Activated naive CD8-positive, alpha-beta T cell (primary cell): ENCODE results near the gene PCP4L1.
A peak's percentile ranks its signal among the peaks of the same experiment; 100 is the strongest.

ENCODE experiments used
- H3K27ac Mint-ChIP-seq: one replicate; pipeline ENCODE4 v1.8.0; 2021; ENCODE audit warnings: mixed read lengths
- H3K27me3 Mint-ChIP-seq: one replicate; pipeline ENCODE4 v1.8.0; 2021; ENCODE audit warnings: mixed read lengths
- H3K36me3 Mint-ChIP-seq: one replicate; pipeline ENCODE4 v1.8.0; 2021; ENCODE audit warnings: mixed read lengths
- H3K4me1 Mint-ChIP-seq: one replicate; pipeline ENCODE4 v1.8.0; 2021; ENCODE audit warnings: low read depth, mixed read lengths
- H3K4me3 Mint-ChIP-seq: one replicate; pipeline ENCODE4 v1.8.0; 2021; ENCODE audit warnings: mild to moderate bottlenecking, mixed read lengths
- H3K9me3 Mint-ChIP-seq: one replicate; pipeline ENCODE4 v1.8.0; 2021; ENCODE audit warnings: low read depth, mixed read lengths

PCP4L1 gene

GRCh38 chr1:161282991-161283390, 24.4 kb downstream of the PCP4L1 start:
- Mint-ChIP-seq H3K4me1 (no peaks in the 10 kb centered on the region), H3K27me3 (no peaks in the 10 kb centered on the region), H3K27ac (no peak overlapping the region), H3K36me3 (peaks cover 6% of the 10 kb centered on the region), H3K4me3 (no peak overlapping the region), H3K9me3 (no peaks in the 10 kb centered on the region)

DNA sequence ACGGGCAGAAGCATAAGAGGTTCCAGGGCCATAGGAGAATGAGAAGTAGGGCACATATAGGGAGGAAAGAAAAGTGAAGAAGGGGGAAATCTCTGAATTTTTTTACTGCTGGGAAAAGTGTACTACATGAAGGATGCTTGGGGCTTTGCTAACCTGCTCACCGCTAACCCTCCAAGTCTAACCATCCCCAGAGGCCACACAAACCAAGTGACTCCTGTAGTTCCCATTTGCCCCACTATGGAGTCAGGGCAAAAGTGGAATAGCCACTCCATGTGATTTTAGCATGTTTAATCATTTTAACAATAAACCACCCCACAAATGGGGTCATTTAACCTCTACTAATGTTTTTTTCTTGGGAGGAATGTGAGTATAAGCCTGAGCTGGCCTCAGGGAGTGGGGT, 26.6 kb downstream of the PCP4L1 start:
- Mint-ChIP-seq H3K4me1 (no peaks in the 10 kb centered on the region), H3K4me3 (no peak overlapping the region), H3K27ac (no peak overlapping the region)

DNA sequence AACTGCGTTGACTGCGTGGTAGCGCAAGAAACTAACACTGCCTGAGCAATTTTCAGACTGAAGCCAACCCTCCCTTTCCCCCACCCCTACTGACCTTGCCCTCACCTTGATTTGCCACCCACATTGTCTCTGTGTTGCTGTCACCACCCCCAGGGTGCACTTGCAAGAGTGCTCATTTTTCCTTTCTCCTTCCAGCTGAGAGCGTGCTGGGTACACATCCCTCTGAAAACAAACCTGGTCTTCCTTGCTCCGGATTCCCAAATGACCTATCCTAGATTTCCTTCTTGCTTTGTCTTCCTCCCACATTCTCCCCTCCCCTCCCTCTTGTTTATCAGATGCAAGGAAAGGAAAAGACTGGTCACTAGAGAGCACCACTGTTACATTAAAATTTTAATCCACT, 27.0 kb downstream of the PCP4L1 start:
- no peak overlapping the region for H3K27ac Mint-ChIP-seq
- no peaks in the 10 kb centered on the region for H3K36me3 Mint-ChIP-seq
- no peaks in the 10 kb centered on the region for H3K4me1 Mint-ChIP-seq
- H3K9me3 Mint-ChIP-seq, result no peaks in the 10 kb centered on the region
- no peaks in the 10 kb centered on the region for H3K27me3 Mint-ChIP-seq
- no peak overlapping the region for H3K4me3 Mint-ChIP-seq

More for the DNA sequence above, 26.6 kb downstream of the PCP4L1 start:
- Mint-ChIP-seq H3K36me3 (no peaks in the 10 kb centered on the region), H3K9me3 (no peaks in the 10 kb centered on the region), H3K27me3 (no peaks in the 10 kb centered on the region)

DNA sequence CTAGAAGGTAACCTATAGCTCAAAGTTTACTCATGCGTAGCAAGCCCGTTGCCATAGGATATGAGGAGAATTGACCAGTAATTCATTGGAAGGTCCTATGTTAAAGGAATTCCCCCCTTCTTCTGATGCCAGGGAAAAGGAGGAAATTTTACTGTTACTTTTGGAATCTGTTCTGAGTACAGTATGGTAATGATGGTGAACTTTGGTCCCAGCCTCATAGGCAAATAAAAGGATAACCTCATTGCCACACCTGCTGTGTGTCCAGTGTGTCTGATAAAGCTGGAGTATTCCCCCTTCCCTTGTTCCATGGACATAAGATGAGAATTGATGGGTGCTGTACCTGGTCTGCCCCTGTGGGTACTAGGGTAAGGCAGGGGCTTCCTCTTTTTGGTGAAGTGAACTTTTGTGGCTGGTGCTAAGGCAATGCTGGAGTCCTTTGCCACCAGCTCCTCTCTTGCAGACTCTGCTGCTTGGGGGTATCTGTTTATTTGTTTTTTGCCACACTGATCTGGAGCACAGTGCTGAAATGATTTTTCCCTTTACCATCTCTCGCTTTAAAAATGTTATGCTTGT, 29.0 kb downstream of the PCP4L1 start:
- Mint-ChIP-seq H3K27ac (no peak overlapping the region), H3K27me3 (no peaks in the 10 kb centered on the region), H3K36me3 (no peaks in the 10 kb centered on the region), H3K9me3 (no peaks in the 10 kb centered on the region), H3K4me1 (no peaks in the 10 kb centered on the region), H3K4me3 (no peak overlapping the region)

- H3K27me3 Mint-ChIP-seq, result no peaks in the 10 kb centered on the region
- no peaks in the 10 kb centered on the region for H3K36me3 Mint-ChIP-seq
- no peaks in the 10 kb centered on the region for H3K4me1 Mint-ChIP-seq
- H3K4me3 Mint-ChIP-seq, result no peak overlapping the region
- H3K9me3 Mint-ChIP-seq, result no peaks in the 10 kb centered on the region
- no peak overlapping the region for H3K27ac Mint-ChIP-seq
These were observed 32.2 kb downstream of the PCP4L1 start for GRCh38 chr1:161290779-161291178.

DNA sequence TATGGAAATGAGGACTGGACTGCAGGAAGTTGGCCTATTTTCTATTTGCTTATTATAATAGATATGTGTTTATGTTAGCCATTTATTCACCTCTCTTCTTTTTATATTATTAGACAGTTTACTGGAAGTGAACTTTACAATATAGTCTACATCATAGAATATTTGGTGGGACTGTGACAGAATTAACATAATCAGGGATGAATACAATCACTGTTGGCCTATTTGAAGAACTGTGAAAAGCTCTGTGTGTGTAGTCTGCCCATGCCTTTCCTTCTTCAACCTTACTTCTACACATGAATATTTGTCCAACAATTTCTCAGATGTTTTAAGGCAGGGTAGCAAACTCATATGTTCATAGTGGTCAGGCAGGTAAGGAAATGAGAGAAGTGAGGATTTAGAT, 38.9 kb downstream of the PCP4L1 start:
- no peaks in the 10 kb centered on the region for H3K27me3 Mint-ChIP-seq
- H3K27ac Mint-ChIP-seq, result no peak overlapping the region
- H3K4me1 Mint-ChIP-seq, result no peaks in the 10 kb centered on the region
- no peak overlapping the region for H3K4me3 Mint-ChIP-seq
- H3K9me3 Mint-ChIP-seq, result no peaks in the 10 kb centered on the region
- H3K36me3 Mint-ChIP-seq, result no peaks in the 10 kb centered on the region

DNA sequence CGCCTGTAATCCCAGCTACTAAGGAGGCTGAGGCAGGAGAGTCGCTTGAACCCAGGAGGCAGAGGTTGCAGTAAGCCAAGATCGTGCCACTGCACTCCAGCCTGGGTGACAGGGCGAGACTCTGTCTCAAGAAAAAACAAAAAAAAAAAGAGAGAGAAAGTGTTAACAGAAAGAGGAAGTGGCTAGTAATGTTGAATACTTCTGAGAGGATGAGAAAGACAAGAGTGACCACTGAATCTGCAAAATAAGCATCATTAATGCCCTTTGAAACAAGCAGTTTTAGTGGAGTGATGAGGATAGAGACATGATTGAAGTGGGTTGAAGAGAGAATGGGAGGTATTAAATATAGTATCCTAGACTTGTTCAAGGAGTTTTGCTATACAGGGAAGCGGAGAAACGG, 39.6 kb downstream of the PCP4L1 start:
- H3K4me1 Mint-ChIP-seq, result peaks cover 2% of the 10 kb centered on the region
- H3K9me3 Mint-ChIP-seq, result no peaks in the 10 kb centered on the region
- no peaks in the 10 kb centered on the region for H3K36me3 Mint-ChIP-seq
- no peak overlapping the region for H3K27ac Mint-ChIP-seq
- H3K4me3 Mint-ChIP-seq, result no peak overlapping the region
- no peaks in the 10 kb centered on the region for H3K27me3 Mint-ChIP-seq

DNA sequence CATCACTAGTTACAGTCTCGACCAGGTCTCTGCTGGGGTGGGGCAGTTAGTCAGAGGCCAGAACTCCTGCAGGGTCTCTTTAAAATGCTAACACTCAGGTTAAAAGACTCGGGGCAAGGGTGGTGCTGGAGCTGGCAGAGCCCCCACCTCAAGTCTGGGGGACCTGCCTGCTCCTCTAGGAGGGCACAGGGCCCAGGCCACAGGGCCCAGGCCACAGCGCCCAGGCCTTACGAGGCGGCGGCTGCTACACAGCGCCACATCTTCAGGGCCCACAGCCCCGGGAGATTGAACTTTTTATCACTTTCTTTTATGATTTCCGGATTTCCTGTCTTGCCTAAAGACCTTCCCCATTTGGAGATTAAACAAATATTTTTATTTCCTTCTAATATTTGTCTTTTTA, 40.8 kb downstream of the PCP4L1 start:
- Mint-ChIP-seq H3K36me3 (no peaks in the 10 kb centered on the region), H3K27me3 (no peaks in the 10 kb centered on the region), H3K4me3 (no peak overlapping the region), H3K9me3 (no peaks in the 10 kb centered on the region), H3K4me1 (peaks cover 14% of the 10 kb centered on the region), H3K27ac (peak overlapping the region; percentile 16)

DNA sequence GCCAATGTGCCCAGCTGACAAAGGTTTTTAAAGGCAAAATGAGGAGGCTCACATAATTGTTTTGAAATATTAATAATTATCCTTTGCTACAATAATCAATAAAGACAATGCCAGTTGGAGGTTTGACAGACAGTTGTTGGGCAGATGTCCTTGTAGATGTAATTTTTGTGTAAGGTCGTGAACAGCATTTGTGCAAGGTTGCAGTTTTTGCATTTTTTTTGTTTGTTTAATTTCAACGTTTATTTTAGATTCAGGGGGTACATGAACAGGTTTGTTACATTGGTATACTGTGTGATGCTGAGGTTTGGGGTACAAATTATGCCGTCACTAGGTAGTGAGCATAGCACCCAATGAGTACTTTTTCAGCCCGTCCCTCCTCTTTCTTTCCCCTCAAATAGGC, 41.9 kb downstream of the PCP4L1 start:
- no peaks in the 10 kb centered on the region for H3K36me3 Mint-ChIP-seq
- no peaks in the 10 kb centered on the region for H3K27me3 Mint-ChIP-seq
- peaks cover 25% of the 10 kb centered on the region for H3K4me1 Mint-ChIP-seq
- H3K27ac Mint-ChIP-seq, result no peak overlapping the region
- no peak overlapping the region for H3K4me3 Mint-ChIP-seq
- H3K9me3 Mint-ChIP-seq, result no peaks in the 10 kb centered on the region

DNA sequence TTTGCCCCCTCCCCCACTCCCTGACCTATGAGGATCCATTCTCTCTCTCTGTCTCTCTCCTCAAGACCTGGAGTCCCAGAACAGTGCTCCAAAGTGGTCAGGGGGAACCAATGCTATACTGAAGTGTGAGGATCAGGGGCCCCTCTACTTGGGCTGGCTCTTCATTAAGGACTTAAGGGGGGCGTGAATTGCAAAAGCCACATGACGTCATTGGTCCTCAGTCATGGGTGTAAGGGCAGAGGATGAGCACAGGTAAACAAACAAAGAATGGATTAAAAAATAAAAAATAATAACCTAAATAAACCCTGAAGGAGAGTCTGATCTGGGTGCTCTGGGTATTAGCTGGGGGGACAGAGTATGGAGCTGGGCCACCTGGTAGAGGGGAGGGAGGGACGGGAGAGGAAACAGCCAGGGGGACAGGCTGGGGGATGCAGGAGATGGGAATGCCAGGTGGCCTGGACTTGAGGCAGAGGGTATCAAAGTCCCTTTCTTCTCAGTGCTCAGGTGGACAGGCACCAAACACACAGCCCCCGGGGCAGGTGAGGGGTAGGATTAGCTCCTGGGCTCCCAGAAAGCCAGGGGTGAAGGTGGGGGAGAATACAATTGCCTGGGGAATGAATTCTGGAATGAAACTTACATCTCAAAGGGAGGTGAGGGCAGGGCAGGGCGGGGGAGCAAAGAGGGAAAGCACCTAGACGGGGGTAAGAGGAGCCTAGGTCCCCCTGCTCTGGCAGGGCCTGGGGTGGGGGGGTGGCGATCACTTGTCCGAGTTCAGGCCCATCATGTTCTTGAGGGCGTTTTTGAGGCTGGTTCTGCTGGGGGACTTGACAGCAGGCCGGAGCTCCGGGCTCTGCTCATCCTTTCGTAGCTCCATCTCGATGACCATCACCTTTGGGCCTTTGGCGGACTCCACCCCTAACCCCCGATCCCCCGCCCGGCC, 46.7 kb downstream of the PCP4L1 start:
- Mint-ChIP-seq H3K36me3 (no peaks in the 10 kb centered on the region), H3K9me3 (no peaks in the 10 kb centered on the region), H3K27me3 (no peaks in the 10 kb centered on the region), H3K27ac (peak overlapping the region; percentile 64), H3K4me1 (peaks cover 43% of the 10 kb centered on the region), H3K4me3 (peak overlapping the region; percentile 98)

- Mint-ChIP-seq H3K9me3 (no peaks in the 10 kb centered on the region), H3K4me3 (peak overlapping the region; percentile 98), H3K36me3 (no peaks in the 10 kb centered on the region), H3K27ac (peak overlapping the region; percentile 92), H3K27me3 (no peaks in the 10 kb centered on the region), H3K4me1 (peaks cover 43% of the 10 kb centered on the region)
These were observed 47.4 kb downstream of the PCP4L1 start for GRCh38 chr1:161305867-161306519.

GRCh38 chr1:161307230-161307768, 48.8 kb downstream of the PCP4L1 start:
- Mint-ChIP-seq H3K27me3 (no peaks in the 10 kb centered on the region), H3K27ac (peak overlapping the region; percentile 17), H3K4me3 (peak overlapping the region; percentile 30), H3K9me3 (no peaks in the 10 kb centered on the region), H3K4me1 (peaks cover 43% of the 10 kb centered on the region), H3K36me3 (no peaks in the 10 kb centered on the region)

- Mint-ChIP-seq H3K9me3 (no peaks in the 10 kb centered on the region), H3K4me1 (peaks cover 42% of the 10 kb centered on the region), H3K27me3 (no peaks in the 10 kb centered on the region), H3K36me3 (no peaks in the 10 kb centered on the region), H3K27ac (no peak overlapping the region), H3K4me3 (no peak overlapping the region)
These were observed 49.5 kb downstream of the PCP4L1 start for GRCh38 chr1:161307892-161308638.

DNA sequence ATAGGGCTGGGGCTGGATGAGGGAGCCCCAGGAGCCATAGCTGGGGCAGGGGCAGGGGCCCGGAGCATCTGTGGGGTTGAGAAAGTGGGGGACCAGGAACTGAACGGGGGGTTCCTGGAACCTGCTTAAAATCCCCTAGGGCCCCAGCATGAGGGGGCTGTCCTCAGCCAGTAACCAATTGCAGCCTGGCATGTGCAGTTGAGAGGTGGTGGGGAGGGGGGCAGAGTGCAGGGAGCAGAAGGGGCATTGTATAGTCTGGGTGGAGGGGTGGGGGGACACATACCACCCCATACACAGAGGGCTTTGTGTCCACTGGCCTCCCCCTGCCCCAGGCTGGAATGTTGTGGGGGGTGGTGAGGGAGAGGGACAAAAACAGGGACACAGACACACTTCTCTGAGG, 51.3 kb downstream of the PCP4L1 start, which contains the start of gene MPZ:
Gene MPZ, minus strand, starts transcription at position 101 of the 400 bp plus-strand sequence. Its CDS starts 63 bp downstream, at position 38.
- Mint-ChIP-seq H3K27me3 (no peaks in the 10 kb centered on the region), H3K4me1 (peaks cover 32% of the 10 kb centered on the region), H3K36me3 (no peaks in the 10 kb centered on the region), H3K9me3 (no peaks in the 10 kb centered on the region), H3K4me3 (no peak within 1 kb of the TSS), H3K27ac (no peak within 1 kb of the TSS)
